Measurements from ENCODE around the gene DEFB113. TPM values are rescaled to one million over a fixed set of nuclear protein-coding genes. Genes with fewer than 3 reads are reported as not detected.
A peak's percentile ranks its signal among the peaks of the same experiment; 100 is the strongest.
"Not testable (repeated sequence)": the region's sequence is repeated elsewhere in the genome, so short reads cannot be mapped to it uniquely, and the experiment has no call there.

DEFB113 gene
- polyA plus RNA-seq (2013, experiment 1 of 2; ENCODE audit: insufficient read length), result not detected
- not detected for polyA plus RNA-seq (2013, experiment 2 of 2; ENCODE audit: insufficient read length)

- no peak for DNase-seq
These were observed at the start of gene DEFB113 for GRCh38 chr6:49969605-49970004. DEFB113 (minus strand) TSS chr6:49969625; CDS start chr6:49969625, 0 bp downstream.

- peak; percentile 0 for DNase-seq
These were observed 38.4 kb upstream of the DEFB113 start for GRCh38 chr6:50007819-50008218.

GRCh38 chr6:50003139-50003538 is 33.7 kb upstream of the DEFB113 start:
- DNase-seq, result no peak

GRCh38 chr6:49995278-49995677 is 25.9 kb upstream of the DEFB113 start:
- no peak for DNase-seq

- DNase-seq, result no peak
These were observed 19.5 kb upstream of the DEFB113 start for GRCh38 chr6:49988900-49989299.

GRCh38 chr6:49987749-49988148 is 18.3 kb upstream of the DEFB113 start:
- DNase-seq, result no peak

- DNase-seq, result no peak
These were observed 17.1 kb upstream of the DEFB113 start for GRCh38 chr6:49986551-49986950.

GRCh38 chr6:49982046-49982445 is 12.6 kb upstream of the DEFB113 start:
- no peak for DNase-seq

- DNase-seq, result peak; percentile 3
These were observed 11.5 kb upstream of the DEFB113 start for GRCh38 chr6:49980898-49981297.

GRCh38 chr6:49979584-49979983 is 10.2 kb upstream of the DEFB113 start:
- DNase-seq, result no peak

- DNase-seq, result no peak
These were observed 9.2 kb upstream of the DEFB113 start for GRCh38 chr6:49978332-49979226.

GRCh38 chr6:49966823-49967222 is 2.6 kb downstream of the DEFB113 start:
- no peak for DNase-seq

GRCh38 chr6:49966334-49966733 is 3.1 kb downstream of the DEFB113 start:
- no peak for DNase-seq

- DNase-seq, result no peak
These were observed 5.4 kb downstream of the DEFB113 start, which contains the start of gene DEFB114 for GRCh38 chr6:49964064-49964463. DEFB114 (minus strand) TSS chr6:49964164; CDS start chr6:49964105, 59 bp downstream.

- no peak for DNase-seq
These were observed 11.2 kb downstream of the DEFB113 start for GRCh38 chr6:49958180-49958579.

GRCh38 chr6:49955847-49956246 is 13.6 kb downstream of the DEFB113 start:
- DNase-seq, result no peak

- DNase-seq, result no peak
These were observed 17.5 kb downstream of the DEFB113 start for GRCh38 chr6:49951926-49952325.

GRCh38 chr6:49950415-49950751 is 19.0 kb downstream of the DEFB113 start:
- DNase-seq, result no peak

GRCh38 chr6:49949062-49949461 is 20.4 kb downstream of the DEFB113 start:
- no peak for DNase-seq

GRCh38 chr6:49946835-49947234 is 22.6 kb downstream of the DEFB113 start:
- no peak for DNase-seq

GRCh38 chr6:49944068-49944467 is 25.4 kb downstream of the DEFB113 start:
- not testable (repeated sequence) for DNase-seq

- DNase-seq, result no peak
These were observed 29.4 kb downstream of the DEFB113 start for GRCh38 chr6:49939993-49940498.

- no peak for DNase-seq
These were observed 31.6 kb downstream of the DEFB113 start for GRCh38 chr6:49937811-49938210.

GRCh38 chr6:49937017-49937416 is 32.4 kb downstream of the DEFB113 start:
- DNase-seq, result no peak

Measured in fibroblast of skin of back (primary cell).